ENCODE measurements around the gene DCK. TPM values are rescaled to one million over a fixed set of nuclear protein-coding genes. Genes with fewer than 3 reads are reported as not detected.
A peak's percentile ranks its signal among the peaks of the same experiment; 100 is the strongest.

Gene DCK
- total and polyA plus RNA-seq, 9 of the 15 experiments (the other 6 are each of a cell fraction or from before 2014, with no cell fraction given) = 11.3 to 25.8 (median 19.6) TPM

GRCh38 chr4:70993181-70994068 is at the start of gene DCK (continued):
- TF ChIP-seq, protein P1, sequence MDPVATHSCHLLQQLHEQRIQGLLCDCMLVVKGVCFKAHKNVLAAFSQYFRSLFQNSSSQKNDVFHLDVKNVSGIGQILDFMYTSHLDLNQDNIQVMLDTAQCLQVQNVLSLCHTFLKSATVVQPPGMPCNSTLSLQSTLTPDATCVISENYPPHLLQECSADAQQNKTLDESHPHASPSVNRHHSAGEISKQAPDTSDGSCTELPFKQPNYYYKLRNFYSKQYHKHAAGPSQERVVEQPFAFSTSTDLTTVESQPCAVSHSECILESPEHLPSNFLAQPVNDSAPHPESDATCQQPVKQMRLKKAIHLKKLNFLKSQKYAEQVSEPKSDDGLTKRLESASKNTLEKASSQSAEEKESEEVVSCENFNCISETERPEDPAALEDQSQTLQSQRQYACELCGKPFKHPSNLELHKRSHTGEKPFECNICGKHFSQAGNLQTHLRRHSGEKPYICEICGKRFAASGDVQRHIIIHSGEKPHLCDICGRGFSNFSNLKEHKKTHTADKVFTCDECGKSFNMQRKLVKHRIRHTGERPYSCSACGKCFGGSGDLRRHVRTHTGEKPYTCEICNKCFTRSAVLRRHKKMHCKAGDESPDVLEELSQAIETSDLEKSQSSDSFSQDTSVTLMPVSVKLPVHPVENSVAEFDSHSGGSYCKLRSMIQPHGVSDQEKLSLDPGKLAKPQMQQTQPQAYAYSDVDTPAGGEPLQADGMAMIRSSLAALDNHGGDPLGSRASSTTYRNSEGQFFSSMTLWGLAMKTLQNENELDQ (CRISPR knock-in tag; IDR thresholded peaks at IDR 0.05; ENCODE audit: borderline replicate concordance) = no peak
- TF ChIP-seq ZNF384 (IDR thresholded peaks at IDR 0.05; ENCODE audit: low read depth, low read length) (no peak), FIP1L1 (IDR thresholded peaks at IDR 0.05; ENCODE audit: low read depth, low read length, poor library complexity, severe bottlenecking) (peak; percentile 83), PHTF2 (CRISPR knock-in tag; IDR thresholded peaks at IDR 0.05) (no peak), FOXK1 (CRISPR knock-in tag; IDR thresholded peaks at IDR 0.05; ENCODE audit: borderline replicate concordance) (no peak), ARHGAP35 (IDR thresholded peaks at IDR 0.05; ENCODE audit: partially characterized antibody) (no peak), POLR2B (IDR thresholded peaks at IDR 0.05; ENCODE audit: low read depth, partially characterized antibody) (peak; percentile 77), ZNF830 (CRISPR knock-in tag; IDR thresholded peaks at IDR 0.05) (no peak), MCM3 (IDR thresholded peaks at IDR 0.05) (no peak), C11orf30 (IDR thresholded peaks at IDR 0.05; ENCODE audit: low read depth) (no peak), RFX5 (IDR thresholded peaks at IDR 0.05; ENCODE audit: low read depth, low read length) (no peak), KLF6 (CRISPR knock-in tag; IDR thresholded peaks at IDR 0.05; ENCODE audit: borderline replicate concordance) (no peak), STAG1 (CRISPR knock-in tag; IDR thresholded peaks at IDR 0.05; ENCODE audit: borderline replicate concordance) (no peak), KDM5B (IDR thresholded peaks at IDR 0.05; ENCODE audit: insufficient replicate concordance, low read depth, low read length) (peak; percentile 91), EZH2 (IDR thresholded peaks at IDR 0.05; ENCODE audit: borderline replicate concordance, low read depth, low read length) (no peak), JUND (IDR thresholded peaks at IDR 0.05; ENCODE audit: borderline replicate concordance, low read depth, low read length) (peak; percentile 70), JUND (tag; IDR thresholded peaks at IDR 0.05; ENCODE audit: borderline replicate concordance, low read depth, low read length) (peak; percentile 63; the same call in 1 of the 3 replicates), ZBTB11 (CRISPR knock-in tag; IDR thresholded peaks at IDR 0.05) (peak in 1 of 3 experiments; percentile 83; a peak in 2 of 6 replicates), POLR3G (IDR thresholded peaks at IDR 0.05; ENCODE audit: extremely low read depth, insufficient read length, insufficient replicate concordance) (no peak), NRF1 (conservative IDR thresholded peaks at IDR 0.05 in 1 of 2, IDR thresholded peaks at IDR 0.05 in 1 of 2) (peak; percentile 80 to 82)
- TF ChIP-seq, protein P2, sequence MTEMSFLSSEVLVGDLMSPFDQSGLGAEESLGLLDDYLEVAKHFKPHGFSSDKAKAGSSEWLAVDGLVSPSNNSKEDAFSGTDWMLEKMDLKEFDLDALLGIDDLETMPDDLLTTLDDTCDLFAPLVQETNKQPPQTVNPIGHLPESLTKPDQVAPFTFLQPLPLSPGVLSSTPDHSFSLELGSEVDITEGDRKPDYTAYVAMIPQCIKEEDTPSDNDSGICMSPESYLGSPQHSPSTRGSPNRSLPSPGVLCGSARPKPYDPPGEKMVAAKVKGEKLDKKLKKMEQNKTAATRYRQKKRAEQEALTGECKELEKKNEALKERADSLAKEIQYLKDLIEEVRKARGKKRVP (CRISPR knock-in tag; IDR thresholded peaks at IDR 0.05) = no peak
